WTC11 (cell line): ENCODE data around the gene PLXNB2.

Experiments used
- CBFB ChIP-seq: sonication (generic); formaldehyde crosslinking; IDR thresholded peaks from 2 replicates; pipeline ENCODE4 v1.8.1; 2022; ENCODE audit warnings: mild to moderate bottlenecking, low read depth, missing genetic modification reagents
- TP53 ChIP-seq: sonication (generic); formaldehyde crosslinking; IDR thresholded peaks from 2 replicates; pipeline ENCODE4 v1.8.1; 2023; ENCODE audit warnings: mild to moderate bottlenecking, missing genetic modification reagents
- TF ChIP-seq, protein P1 (sequence below): sonication (generic); formaldehyde crosslinking; IDR thresholded peaks from 2 replicates; pipeline ENCODE4 v1.8.0; 2023; ENCODE audit warnings: missing genetic modification reagents, mild to moderate bottlenecking, borderline replicate concordance
- TF ChIP-seq, protein P2 (sequence below): fragments of 250-450 bp; sonication (Bioruptor Pico); IDR thresholded peaks from 2 replicates; pipeline ENCODE4 v1.9.0; 2021; ENCODE audit warnings: mild to moderate bottlenecking
- TF ChIP-seq, protein P3 (sequence below): sonication (generic); formaldehyde crosslinking; IDR thresholded peaks from 2 replicates; pipeline ENCODE4 v1.8.0; 2022; ENCODE audit warnings: mild to moderate bottlenecking, missing genetic modification reagents

DNA sequence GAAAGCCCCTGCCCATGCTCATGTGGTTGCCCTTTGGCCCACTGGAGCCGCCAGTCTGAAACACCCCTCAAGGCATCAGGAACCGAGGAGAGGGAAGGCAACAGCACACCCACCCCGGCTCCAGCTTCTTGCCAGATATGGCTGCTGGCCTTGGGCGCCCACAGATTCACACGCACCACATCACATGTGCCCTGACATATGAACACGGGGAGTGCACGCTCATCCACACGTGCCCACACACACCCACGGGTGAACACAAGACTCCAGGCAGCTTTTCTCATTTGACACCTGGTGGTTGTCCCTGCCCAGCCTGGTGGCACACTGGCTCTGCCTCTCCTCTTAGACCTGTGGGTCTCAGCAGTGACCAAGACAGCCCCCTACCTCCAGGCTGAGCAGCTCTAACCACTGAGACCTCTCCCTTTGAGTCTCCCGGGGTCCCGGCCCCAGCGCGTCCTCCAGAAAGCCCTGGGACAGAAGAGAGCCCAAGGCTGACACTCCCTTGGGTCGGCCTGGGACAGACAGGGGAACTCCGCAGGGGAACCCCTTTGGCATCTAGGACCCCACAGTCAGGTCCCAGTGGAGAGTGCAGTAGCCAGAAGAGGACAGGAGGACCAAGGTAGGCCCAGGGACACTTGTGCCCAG is 43.2 kb downstream of the PLXNB2 start:
- TF ChIP-seq, protein P1, sequence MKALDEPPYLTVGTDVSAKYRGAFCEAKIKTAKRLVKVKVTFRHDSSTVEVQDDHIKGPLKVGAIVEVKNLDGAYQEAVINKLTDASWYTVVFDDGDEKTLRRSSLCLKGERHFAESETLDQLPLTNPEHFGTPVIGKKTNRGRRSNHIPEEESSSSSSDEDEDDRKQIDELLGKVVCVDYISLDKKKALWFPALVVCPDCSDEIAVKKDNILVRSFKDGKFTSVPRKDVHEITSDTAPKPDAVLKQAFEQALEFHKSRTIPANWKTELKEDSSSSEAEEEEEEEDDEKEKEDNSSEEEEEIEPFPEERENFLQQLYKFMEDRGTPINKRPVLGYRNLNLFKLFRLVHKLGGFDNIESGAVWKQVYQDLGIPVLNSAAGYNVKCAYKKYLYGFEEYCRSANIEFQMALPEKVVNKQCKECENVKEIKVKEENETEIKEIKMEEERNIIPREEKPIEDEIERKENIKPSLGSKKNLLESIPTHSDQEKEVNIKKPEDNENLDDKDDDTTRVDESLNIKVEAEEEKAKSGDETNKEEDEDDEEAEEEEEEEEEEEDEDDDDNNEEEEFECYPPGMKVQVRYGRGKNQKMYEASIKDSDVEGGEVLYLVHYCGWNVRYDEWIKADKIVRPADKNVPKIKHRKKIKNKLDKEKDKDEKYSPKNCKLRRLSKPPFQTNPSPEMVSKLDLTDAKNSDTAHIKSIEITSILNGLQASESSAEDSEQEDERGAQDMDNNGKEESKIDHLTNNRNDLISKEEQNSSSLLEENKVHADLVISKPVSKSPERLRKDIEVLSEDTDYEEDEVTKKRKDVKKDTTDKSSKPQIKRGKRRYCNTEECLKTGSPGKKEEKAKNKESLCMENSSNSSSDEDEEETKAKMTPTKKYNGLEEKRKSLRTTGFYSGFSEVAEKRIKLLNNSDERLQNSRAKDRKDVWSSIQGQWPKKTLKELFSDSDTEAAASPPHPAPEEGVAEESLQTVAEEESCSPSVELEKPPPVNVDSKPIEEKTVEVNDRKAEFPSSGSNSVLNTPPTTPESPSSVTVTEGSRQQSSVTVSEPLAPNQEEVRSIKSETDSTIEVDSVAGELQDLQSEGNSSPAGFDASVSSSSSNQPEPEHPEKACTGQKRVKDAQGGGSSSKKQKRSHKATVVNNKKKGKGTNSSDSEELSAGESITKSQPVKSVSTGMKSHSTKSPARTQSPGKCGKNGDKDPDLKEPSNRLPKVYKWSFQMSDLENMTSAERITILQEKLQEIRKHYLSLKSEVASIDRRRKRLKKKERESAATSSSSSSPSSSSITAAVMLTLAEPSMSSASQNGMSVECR (CRISPR knock-in tag), result no peak
- TF ChIP-seq TP53 (CRISPR knock-in tag) (no peak), CBFB (CRISPR knock-in tag) (no peak)
- TF ChIP-seq, protein P2, sequence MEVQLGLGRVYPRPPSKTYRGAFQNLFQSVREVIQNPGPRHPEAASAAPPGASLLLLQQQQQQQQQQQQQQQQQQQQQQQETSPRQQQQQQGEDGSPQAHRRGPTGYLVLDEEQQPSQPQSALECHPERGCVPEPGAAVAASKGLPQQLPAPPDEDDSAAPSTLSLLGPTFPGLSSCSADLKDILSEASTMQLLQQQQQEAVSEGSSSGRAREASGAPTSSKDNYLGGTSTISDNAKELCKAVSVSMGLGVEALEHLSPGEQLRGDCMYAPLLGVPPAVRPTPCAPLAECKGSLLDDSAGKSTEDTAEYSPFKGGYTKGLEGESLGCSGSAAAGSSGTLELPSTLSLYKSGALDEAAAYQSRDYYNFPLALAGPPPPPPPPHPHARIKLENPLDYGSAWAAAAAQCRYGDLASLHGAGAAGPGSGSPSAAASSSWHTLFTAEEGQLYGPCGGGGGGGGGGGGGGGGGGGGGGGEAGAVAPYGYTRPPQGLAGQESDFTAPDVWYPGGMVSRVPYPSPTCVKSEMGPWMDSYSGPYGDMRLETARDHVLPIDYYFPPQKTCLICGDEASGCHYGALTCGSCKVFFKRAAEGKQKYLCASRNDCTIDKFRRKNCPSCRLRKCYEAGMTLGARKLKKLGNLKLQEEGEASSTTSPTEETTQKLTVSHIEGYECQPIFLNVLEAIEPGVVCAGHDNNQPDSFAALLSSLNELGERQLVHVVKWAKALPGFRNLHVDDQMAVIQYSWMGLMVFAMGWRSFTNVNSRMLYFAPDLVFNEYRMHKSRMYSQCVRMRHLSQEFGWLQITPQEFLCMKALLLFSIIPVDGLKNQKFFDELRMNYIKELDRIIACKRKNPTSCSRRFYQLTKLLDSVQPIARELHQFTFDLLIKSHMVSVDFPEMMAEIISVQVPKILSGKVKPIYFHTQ, result no peak
- TF ChIP-seq, protein P3, sequence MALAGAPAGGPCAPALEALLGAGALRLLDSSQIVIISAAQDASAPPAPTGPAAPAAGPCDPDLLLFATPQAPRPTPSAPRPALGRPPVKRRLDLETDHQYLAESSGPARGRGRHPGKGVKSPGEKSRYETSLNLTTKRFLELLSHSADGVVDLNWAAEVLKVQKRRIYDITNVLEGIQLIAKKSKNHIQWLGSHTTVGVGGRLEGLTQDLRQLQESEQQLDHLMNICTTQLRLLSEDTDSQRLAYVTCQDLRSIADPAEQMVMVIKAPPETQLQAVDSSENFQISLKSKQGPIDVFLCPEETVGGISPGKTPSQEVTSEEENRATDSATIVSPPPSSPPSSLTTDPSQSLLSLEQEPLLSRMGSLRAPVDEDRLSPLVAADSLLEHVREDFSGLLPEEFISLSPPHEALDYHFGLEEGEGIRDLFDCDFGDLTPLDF, result no peak
